HepG2 (cell line): ENCODE results near the gene TRIM5. TPM values are rescaled to one million over a fixed set of nuclear protein-coding genes. Genes with fewer than 3 reads are reported as not detected.

Experiments
- ATAC-seq: fragments of 200-7000 bp; cut with Tn5 transposase; 3 replicates; pipeline ENCODE4 v1.9.1; 2020; ENCODE audit warnings: mild to moderate bottlenecking, moderate library complexity
- BruUV-seq: library from RNA; stranded (reverse); fragments of 400-500 nt; replicated peaks from 2 replicates; lab custom pipeline; 2021; lab: Mats Ljungman, UMichigan
- CTCF ChIA-PET: fragments of 300-600 bp; formaldehyde crosslinking; extraction: SDS; loops from one replicate; lab custom pipeline; 2021; ENCODE audit warnings: low total read pairs, inconsistent platforms, low intra/inter-chr PET ratio; lab: Yijun Ruan, JAX
- POLR2A ChIA-PET: fragments of 350-600 bp; sonication (Branson Sonifier 250); formaldehyde crosslinking; loops from one replicate; lab custom pipeline; 2020; ENCODE audit warnings: antibody characterized with exemption, inconsistent platforms; lab: Yijun Ruan, JAX
- DNase-seq: peaks from one replicate; pipeline ENCODE4 v3.0.0-alpha.2; 2015; ENCODE audit warnings: low spot score
- FAIRE-seq: peaks from 3 replicates; lab custom pipeline; 2011; peaks lifted over from hg19 to GRCh38; lab: Jason Lieb, UNC
- H2AFZ ChIP-seq: one replicate; pipeline ENCODE4 v1.6.1; 2011; ENCODE audit warnings: low read length, inconsistent platforms
- H3K27ac ChIP-seq: fragments of 300-600 bp; 3 replicates; pipeline ENCODE4 v1.8.0; 2011; ENCODE audit warnings: mixed run types, mild to moderate bottlenecking, mixed read lengths, low read length, inconsistent platforms; ENCODE audit not compliant: insufficient read depth; ENCODE audit errors: extremely low read length
- H3K27me3 ChIP-seq, 2 experiments: fragments of 200-600 bp in 1 of 2; 2 replicates in 1 of 2; 3 replicates in 1 of 2; pipeline versions ENCODE4 v1.6.0 to v1.8.0; 2011; ENCODE audit warnings: low read length in 2 of 2, mild to moderate bottlenecking in 2 of 2, moderate library complexity in 2 of 2, inconsistent platforms in 1 of 2; ENCODE audit not compliant: insufficient read depth in 2 of 2, control insufficient read depth in 1 of 2
- H3K36me3 ChIP-seq, 2 experiments: fragments of 200-600 bp in 1 of 2; replicated peaks in 1 of 2; 2 replicates in 1 of 2; 3 replicates in 1 of 2; pipeline versions ENCODE4 v1.5.1 to v1.8.0; 2011; ENCODE audit warnings: low read length in 2 of 2, inconsistent platforms in 1 of 2; ENCODE audit not compliant: insufficient read depth in 2 of 2, control insufficient read depth in 1 of 2
- H3K4me1 ChIP-seq: 2 replicates; pipeline ENCODE4 v1.5.1; 2012; ENCODE audit warnings: low read length, inconsistent platforms; ENCODE audit not compliant: insufficient read depth
- H3K4me2 ChIP-seq: 2 replicates; pipeline ENCODE4 v1.6.0; 2011; ENCODE audit warnings: low read depth, low read length, inconsistent platforms
- H3K4me3 ChIP-seq, 3 experiments: fragments of 200-600 bp in 1 of 3; sonication (generic), shearing (Covaris generic) in 1 of 3; replicated peaks in 1 of 3; 2 replicates each; pipeline ENCODE4 v1.5.1; 2011 to 2016; ENCODE audit warnings: low read length in 3 of 3, inconsistent platforms in 2 of 3, low read depth in 2 of 3, mild to moderate bottlenecking in 2 of 3, control low read depth in 1 of 3, mixed read lengths in 1 of 3; ENCODE audit not compliant: insufficient read depth in 1 of 3
- H3K79me2 ChIP-seq: one replicate; pipeline ENCODE4 v1.6.1; 2011; ENCODE audit warnings: low read length, inconsistent platforms; ENCODE audit not compliant: insufficient read depth
- H3K9ac ChIP-seq: 2 replicates; pipeline ENCODE4 v1.6.0; 2011; ENCODE audit warnings: mild to moderate bottlenecking, low read depth, low read length, inconsistent platforms; ENCODE audit not compliant: insufficient read depth
- H3K9me3 ChIP-seq: 2 replicates; pipeline ENCODE4 v1.5.1; 2012; ENCODE audit warnings: mild to moderate bottlenecking, low read length
- H4K20me1 ChIP-seq: 2 replicates; pipeline ENCODE4 v1.6.0; 2011; ENCODE audit warnings: inconsistent platforms, mild to moderate bottlenecking, low read length, moderate library complexity; ENCODE audit not compliant: insufficient read depth
- GATAD2A ChIP-seq: IDR thresholded peaks from 2 replicates; pipeline ENCODE4 v1.6.1; 2016
- MLLT10 ChIP-seq: sonication (generic); formaldehyde crosslinking; IDR thresholded peaks from 2 replicates; pipeline ENCODE4 v1.4.0; 2020; ENCODE audit warnings: missing genetic modification reagents
- SMAD1 ChIP-seq: sonication (generic); formaldehyde crosslinking; IDR thresholded peaks from 2 replicates; pipeline ENCODE4 v1.4.0; 2020; ENCODE audit warnings: missing genetic modification reagents, low read depth, mild to moderate bottlenecking, borderline replicate concordance
- ZFP37 ChIP-seq: sonication (generic); formaldehyde crosslinking; IDR thresholded peaks from 2 replicates; pipeline ENCODE4 v1.4.0; 2020; ENCODE audit warnings: missing genetic modification reagents, borderline replicate concordance
- ZNF644 ChIP-seq: IDR thresholded peaks from 2 replicates; pipeline ENCODE4 v1.6.1; 2016; ENCODE audit warnings: low read depth
- WGBS: methylation state at CpG from one replicate; pipeline ENCODE4 v1.1.6; 2017; ENCODE audit warnings: low lambda C conversion rate; 5-methylcytosine and 5-hydroxymethylcytosine counted together
- in situ Hi-C: cut with HindIII; loops from 2 replicates; pipeline ENCODE4 v1.10.0; 2017; ENCODE audit warnings: low pct_unique_long_range_greater_than_20kb; ENCODE audit not compliant: extremely low pct_ligation_motif_present
- intact Hi-C: fragments of 100-400 bp; cut with micrococcal nuclease; formaldehyde crosslinking; loops from one replicate; pipeline ENCODE4 v1.10.0; 2022; ENCODE audit not compliant: unreplicated experiment
- polyA plus RNA-seq, 8 experiments: library from polyadenylated mRNA; depleted of rRNA in 3 of 8; stranded (reverse) in 7 of 8; unstranded in 1 of 8; fragments of >200 nt; fragmentation: Illumina TruSeq in 4 of 8; extraction: Trizol in 4 of 8; gene quantifications; 2 replicates each; pipeline versions ENCODE4 v1.2.1 to v1.2.3, GENCODE V29; 2011 to 2016; ENCODE audit warnings: low read depth in 4 of 8, missing spikeins in 1 of 8, mixed read lengths in 1 of 8; ENCODE audit not compliant: insufficient read depth in 1 of 8
- total RNA-seq, 5 experiments: library from RNA; depleted of rRNA; stranded (reverse); fragments of >200 nt; fragmentation: Illumina TruSeq; extraction: Trizol; gene quantifications; 2 replicates each; pipeline ENCODE4 v1.2.3, GENCODE V29; 2016; ENCODE audit warnings: low read depth in 1 of 5
- TF ChIP-seq, protein P1 (sequence below), 2 experiments: fragments of 450-650 bp in 1 of 2; sonication (generic) in 1 of 2; formaldehyde crosslinking in 1 of 2; IDR thresholded peaks; 2 replicates each; pipeline versions ENCODE4 v1.6.1 to v1.8.0; 2016 to 2022; ENCODE audit warnings: antibody characterized with exemption in 1 of 2, mild to moderate bottlenecking in 1 of 2, missing genetic modification reagents in 1 of 2
- TF ChIP-seq, protein P2 (sequence below): IDR thresholded peaks from 2 replicates; pipeline ENCODE4 v1.4.0; 2020; ENCODE audit warnings: mild to moderate bottlenecking, missing genetic modification reagents
- TF ChIP-seq, protein P3 (sequence below): sonication (generic); formaldehyde crosslinking; IDR thresholded peaks from 2 replicates; pipeline ENCODE4 v1.4.0; 2020; ENCODE audit warnings: missing genetic modification reagents

TRIM5 gene
- total and polyA plus RNA-seq, 2 of the 13 experiments (the other 11 are each of a cell fraction or from before 2014, with no cell fraction given), result 7.8 to 13.1 TPM

DNA sequence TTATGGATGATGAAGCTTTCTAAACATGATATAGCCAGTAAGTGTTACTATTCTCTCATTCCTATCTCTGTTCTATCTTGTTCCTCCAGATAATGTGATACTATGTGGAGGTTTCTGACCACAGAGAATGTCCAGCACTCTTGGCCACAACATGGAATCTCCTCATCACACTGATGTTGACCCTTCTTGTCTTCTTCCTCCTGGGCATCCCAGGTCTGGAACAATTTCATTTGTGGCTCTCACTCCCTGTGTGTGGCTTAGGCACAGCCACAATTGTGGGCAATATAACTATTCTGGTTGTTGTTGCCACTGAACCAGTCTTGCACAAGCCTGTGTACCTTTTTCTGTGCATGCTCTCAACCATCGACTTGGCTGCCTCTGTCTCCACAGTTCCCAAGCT lies 41.5 kb upstream of the TRIM5 start (continued):
- TF ChIP-seq, protein P1, sequence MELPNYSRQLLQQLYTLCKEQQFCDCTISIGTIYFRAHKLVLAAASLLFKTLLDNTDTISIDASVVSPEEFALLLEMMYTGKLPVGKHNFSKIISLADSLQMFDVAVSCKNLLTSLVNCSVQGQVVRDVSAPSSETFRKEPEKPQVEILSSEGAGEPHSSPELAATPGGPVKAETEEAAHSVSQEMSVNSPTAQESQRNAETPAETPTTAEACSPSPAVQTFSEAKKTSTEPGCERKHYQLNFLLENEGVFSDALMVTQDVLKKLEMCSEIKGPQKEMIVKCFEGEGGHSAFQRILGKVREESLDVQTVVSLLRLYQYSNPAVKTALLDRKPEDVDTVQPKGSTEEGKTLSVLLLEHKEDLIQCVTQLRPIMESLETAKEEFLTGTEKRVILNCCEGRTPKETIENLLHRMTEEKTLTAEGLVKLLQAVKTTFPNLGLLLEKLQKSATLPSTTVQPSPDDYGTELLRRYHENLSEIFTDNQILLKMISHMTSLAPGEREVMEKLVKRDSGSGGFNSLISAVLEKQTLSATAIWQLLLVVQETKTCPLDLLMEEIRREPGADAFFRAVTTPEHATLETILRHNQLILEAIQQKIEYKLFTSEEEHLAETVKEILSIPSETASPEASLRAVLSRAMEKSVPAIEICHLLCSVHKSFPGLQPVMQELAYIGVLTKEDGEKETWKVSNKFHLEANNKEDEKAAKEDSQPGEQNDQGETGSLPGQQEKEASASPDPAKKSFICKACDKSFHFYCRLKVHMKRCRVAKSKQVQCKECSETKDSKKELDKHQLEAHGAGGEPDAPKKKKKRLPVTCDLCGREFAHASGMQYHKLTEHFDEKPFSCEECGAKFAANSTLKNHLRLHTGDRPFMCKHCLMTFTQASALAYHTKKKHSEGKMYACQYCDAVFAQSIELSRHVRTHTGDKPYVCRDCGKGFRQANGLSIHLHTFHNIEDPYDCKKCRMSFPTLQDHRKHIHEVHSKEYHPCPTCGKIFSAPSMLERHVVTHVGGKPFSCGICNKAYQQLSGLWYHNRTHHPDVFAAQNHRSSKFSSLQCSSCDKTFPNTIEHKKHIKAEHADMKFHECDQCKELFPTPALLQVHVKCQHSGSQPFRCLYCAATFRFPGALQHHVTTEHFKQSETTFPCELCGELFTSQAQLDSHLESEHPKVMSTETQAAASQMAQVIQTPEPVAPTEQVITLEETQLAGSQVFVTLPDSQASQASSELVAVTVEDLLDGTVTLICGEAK (IDR thresholded peaks at IDR 0.05), result no peak
- TF ChIP-seq, protein P1 (CRISPR knock-in tag; IDR thresholded peaks at IDR 0.05), result no peak

DNA sequence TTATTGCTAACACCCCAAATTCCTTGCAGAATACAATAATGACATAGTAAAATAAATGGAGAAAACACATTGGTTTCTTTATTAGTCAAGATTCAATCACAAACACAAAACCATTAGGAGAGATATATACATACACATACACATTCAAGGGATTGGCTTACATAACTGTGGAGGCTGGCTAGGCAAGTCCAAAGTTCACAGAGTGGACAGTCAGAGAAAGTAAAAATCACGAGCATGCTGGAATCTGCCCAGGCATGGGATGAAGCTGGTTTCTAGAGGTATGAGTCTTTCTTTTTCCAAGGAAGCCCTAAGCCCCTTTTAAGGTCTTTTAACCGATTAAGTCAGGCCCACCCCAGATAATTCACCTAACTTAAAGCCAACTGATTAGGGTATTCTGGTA lies 37.7 kb upstream of the TRIM5 start:
- Histone ChIP-seq H4K20me1 (no peaks in the 10 kb centered on the region), H3K79me2 (no peaks in the 10 kb centered on the region), H3K4me1 (peaks cover 9% of the 10 kb centered on the region), H3K27me3 (no peaks in the 10 kb centered on the region; a peak in 1 of 5 replicates), H3K4me2 (peak overlapping the region; percentile 32; the same call in 1 of the 2 replicates), H2AFZ (no peak overlapping the region), H3K9me3 (no peaks in the 10 kb centered on the region), H3K27ac (no peak overlapping the region), H3K4me3 (no peak overlapping the region), H3K36me3 (no peaks in the 10 kb centered on the region), H3K9ac (no peak overlapping the region)
- 50% methylated on average over 2 of the region's 2 CpGs for WGBS
- ChIA-PET POLR2A (interaction anchor here (1.9 kb wide), 1 partner anchor 38 kb away, joined by 6 read pairs; the partner anchor contains the start of gene TRIM5), CTCF (no interaction called here)
- in situ Hi-C loops, result no loop called here
- ATAC-seq, result peak; percentile 74
- FAIRE-seq, result peak; percentile 18
- intact Hi-C loops, result no loop called here
- peak; percentile 63 for DNase-seq
- no TSS peak for BruUV-seq
- TF ChIP-seq ZFP37 (CRISPR knock-in tag) (no peak), MLLT10 (no peak), GATAD2A (CRISPR knock-in tag) (peak; percentile 37; the same call in 1 of the 2 replicates), ZNF644 (peak; percentile 81; the same call in 1 of the 2 replicates), SMAD1 (CRISPR knock-in tag) (no peak)
- TF ChIP-seq, protein P2, sequence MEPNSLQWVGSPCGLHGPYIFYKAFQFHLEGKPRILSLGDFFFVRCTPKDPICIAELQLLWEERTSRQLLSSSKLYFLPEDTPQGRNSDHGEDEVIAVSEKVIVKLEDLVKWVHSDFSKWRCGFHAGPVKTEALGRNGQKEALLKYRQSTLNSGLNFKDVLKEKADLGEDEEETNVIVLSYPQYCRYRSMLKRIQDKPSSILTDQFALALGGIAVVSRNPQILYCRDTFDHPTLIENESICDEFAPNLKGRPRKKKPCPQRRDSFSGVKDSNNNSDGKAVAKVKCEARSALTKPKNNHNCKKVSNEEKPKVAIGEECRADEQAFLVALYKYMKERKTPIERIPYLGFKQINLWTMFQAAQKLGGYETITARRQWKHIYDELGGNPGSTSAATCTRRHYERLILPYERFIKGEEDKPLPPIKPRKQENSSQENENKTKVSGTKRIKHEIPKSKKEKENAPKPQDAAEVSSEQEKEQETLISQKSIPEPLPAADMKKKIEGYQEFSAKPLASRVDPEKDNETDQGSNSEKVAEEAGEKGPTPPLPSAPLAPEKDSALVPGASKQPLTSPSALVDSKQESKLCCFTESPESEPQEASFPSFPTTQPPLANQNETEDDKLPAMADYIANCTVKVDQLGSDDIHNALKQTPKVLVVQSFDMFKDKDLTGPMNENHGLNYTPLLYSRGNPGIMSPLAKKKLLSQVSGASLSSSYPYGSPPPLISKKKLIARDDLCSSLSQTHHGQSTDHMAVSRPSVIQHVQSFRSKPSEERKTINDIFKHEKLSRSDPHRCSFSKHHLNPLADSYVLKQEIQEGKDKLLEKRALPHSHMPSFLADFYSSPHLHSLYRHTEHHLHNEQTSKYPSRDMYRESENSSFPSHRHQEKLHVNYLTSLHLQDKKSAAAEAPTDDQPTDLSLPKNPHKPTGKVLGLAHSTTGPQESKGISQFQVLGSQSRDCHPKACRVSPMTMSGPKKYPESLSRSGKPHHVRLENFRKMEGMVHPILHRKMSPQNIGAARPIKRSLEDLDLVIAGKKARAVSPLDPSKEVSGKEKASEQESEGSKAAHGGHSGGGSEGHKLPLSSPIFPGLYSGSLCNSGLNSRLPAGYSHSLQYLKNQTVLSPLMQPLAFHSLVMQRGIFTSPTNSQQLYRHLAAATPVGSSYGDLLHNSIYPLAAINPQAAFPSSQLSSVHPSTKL (CRISPR knock-in tag), result peak; percentile 64
- TF ChIP-seq, protein P3, sequence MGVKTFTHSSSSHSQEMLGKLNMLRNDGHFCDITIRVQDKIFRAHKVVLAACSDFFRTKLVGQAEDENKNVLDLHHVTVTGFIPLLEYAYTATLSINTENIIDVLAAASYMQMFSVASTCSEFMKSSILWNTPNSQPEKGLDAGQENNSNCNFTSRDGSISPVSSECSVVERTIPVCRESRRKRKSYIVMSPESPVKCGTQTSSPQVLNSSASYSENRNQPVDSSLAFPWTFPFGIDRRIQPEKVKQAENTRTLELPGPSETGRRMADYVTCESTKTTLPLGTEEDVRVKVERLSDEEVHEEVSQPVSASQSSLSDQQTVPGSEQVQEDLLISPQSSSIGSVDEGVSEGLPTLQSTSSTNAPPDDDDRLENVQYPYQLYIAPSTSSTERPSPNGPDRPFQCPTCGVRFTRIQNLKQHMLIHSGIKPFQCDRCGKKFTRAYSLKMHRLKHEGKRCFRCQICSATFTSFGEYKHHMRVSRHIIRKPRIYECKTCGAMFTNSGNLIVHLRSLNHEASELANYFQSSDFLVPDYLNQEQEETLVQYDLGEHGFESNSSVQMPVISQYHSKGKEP (CRISPR knock-in tag), result no peak
